Measurements from ENCODE around the gene PRELID3B. TPM values are rescaled to one million over a fixed set of nuclear protein-coding genes. Genes with fewer than 3 reads are reported as not detected.

Gene PRELID3B
- total RNA-seq, 1 donor from 2014 or later: 123 TPM

- H3K9me3 Mint-ChIP-seq: no peaks in the 10 kb centered on the region
- no peak overlapping the region for H3K4me3 Mint-ChIP-seq
- no peak for DNase-seq
- H3K27me3 Mint-ChIP-seq: peaks cover 43% of the 10 kb centered on the region
- intact Hi-C loops (cut with micrococcal nuclease): no loop called here
- H3K27ac Mint-ChIP-seq: no peak overlapping the region
- no peaks in the 10 kb centered on the region for H3K36me3 Mint-ChIP-seq (ENCODE audit: low read depth)
- peaks cover 3% of the 10 kb centered on the region for H3K4me1 Mint-ChIP-seq
These were observed 26.4 kb upstream of the PRELID3B start for GRCh38 chr20:59069026-59069425.

DNA sequence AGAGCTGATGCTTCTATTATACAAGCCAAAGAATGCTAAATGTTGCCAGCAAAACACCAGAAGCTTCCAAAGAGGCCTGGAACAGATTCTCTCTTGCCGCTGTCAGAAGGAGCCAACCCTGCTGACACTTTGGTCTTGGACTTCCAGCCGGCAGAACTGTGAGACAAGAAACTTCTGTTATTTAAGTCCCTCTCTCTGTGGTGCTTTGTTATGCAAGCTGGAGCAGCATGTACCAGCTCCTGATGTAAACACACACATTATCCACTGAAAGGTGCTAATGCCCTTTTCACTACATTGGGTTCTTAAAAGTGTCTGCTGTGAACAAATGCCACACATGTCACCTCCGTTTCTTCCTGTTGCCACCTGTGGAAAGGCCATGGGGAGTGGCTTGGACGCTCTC is 25.9 kb upstream of the PRELID3B start:
- no peak overlapping the region for H3K4me3 Mint-ChIP-seq
- H3K36me3 Mint-ChIP-seq (ENCODE audit: low read depth): no peaks in the 10 kb centered on the region
- H3K27ac Mint-ChIP-seq: no peak overlapping the region
- intact Hi-C loops (cut with micrococcal nuclease): no loop called here
- peaks cover 43% of the 10 kb centered on the region for H3K27me3 Mint-ChIP-seq
- H3K4me1 Mint-ChIP-seq: peaks cover 3% of the 10 kb centered on the region
- H3K9me3 Mint-ChIP-seq: no peaks in the 10 kb centered on the region
- DNase-seq: no peak

DNA sequence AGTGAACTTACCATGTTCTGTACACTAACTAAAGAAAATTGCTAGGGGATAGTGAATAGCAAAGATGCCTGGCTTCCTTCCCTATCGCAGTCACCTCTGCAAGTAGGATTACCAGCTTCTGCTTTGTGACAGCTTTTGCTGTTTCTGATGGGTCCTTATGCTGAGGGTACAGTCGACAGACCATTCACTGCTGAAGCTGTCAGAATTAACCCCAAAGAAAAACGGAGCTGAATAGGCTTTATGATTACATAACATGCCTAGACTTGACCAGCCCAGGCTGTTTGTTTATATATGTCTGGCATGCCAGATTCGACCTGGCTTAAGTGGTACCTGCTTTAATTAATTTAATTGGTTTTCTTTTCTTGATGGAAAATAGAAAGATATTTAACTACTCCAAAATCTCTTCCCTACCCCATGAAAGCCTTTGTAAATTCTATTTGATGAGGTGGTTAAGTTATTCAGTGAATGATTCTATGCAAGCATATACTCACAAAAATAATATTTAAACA is 21.7 kb upstream of the PRELID3B start:
- Mint-ChIP-seq H3K27me3 (peaks cover 45% of the 10 kb centered on the region), H3K4me1 (peaks cover 3% of the 10 kb centered on the region), H3K4me3 (no peak overlapping the region), H3K9me3 (no peaks in the 10 kb centered on the region), H3K36me3 (ENCODE audit: low read depth) (no peaks in the 10 kb centered on the region), H3K27ac (no peak overlapping the region)
- no peak for DNase-seq
- intact Hi-C loops (cut with micrococcal nuclease): no loop called here

DNA sequence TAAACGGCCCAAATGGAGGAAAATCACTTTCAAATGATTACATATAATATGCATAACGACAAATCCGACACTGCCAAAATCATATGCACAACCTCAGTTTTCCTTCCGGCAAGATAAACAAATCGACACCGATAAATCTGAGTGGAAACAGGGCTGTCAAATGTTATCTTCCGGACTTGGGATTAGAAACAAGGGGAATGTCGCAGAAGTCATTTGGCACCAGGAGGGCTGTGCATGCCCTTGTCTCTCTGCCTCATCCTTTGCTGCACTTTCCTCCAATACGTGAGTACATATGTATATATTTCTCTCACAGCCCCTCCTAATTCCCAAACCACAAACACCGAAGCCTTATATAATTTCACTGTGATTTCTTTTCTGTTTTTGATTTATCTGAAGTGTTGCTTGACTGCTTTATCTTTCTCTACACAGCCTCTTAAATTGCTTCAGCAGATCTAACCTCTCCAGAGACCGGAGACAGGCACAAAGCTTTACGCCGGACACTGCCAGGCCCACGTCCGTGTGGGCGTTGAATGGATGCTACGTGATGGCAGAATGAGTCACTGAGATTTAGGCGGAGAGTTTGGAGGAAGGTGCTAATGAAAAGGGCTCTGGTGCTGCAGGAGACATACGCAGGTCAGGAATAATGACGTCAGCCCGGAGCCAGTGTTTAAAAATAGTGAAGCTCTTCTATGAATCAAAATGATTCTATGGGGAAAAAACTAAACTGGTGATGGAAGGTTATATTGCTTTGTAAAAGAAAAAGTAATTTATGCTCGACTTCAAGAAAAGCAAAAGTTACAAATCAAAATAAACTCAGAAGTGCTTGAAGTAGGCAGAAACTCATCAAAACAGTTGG is 21.0 kb upstream of the PRELID3B start:
- no peaks in the 10 kb centered on the region for H3K9me3 Mint-ChIP-seq
- H3K27me3 Mint-ChIP-seq: peaks cover 40% of the 10 kb centered on the region
- intact Hi-C loops (cut with micrococcal nuclease): no loop called here
- peak; percentile 50 for DNase-seq
- H3K4me1 Mint-ChIP-seq: peaks cover 3% of the 10 kb centered on the region
- no peaks in the 10 kb centered on the region for H3K36me3 Mint-ChIP-seq (ENCODE audit: low read depth)
- no peak overlapping the region for H3K4me3 Mint-ChIP-seq
- no peak overlapping the region for H3K27ac Mint-ChIP-seq

GRCh38 chr20:59062081-59062480 is 19.5 kb upstream of the PRELID3B start:
- Mint-ChIP-seq H3K27me3 (peaks cover 31% of the 10 kb centered on the region), H3K4me3 (no peak overlapping the region), H3K4me1 (peaks cover 3% of the 10 kb centered on the region), H3K9me3 (no peaks in the 10 kb centered on the region), H3K27ac (no peak overlapping the region), H3K36me3 (ENCODE audit: low read depth) (no peaks in the 10 kb centered on the region)
- intact Hi-C loops (cut with micrococcal nuclease): no loop called here
- peak; percentile 45 for DNase-seq

- intact Hi-C loops (cut with micrococcal nuclease): no loop called here
- Mint-ChIP-seq H3K27me3 (peaks cover 42% of the 10 kb centered on the region), H3K9me3 (no peaks in the 10 kb centered on the region), H3K4me3 (no peak overlapping the region), H3K36me3 (ENCODE audit: low read depth) (no peaks in the 10 kb centered on the region), H3K4me1 (no peaks in the 10 kb centered on the region), H3K27ac (no peak overlapping the region)
- peak; percentile 61 for DNase-seq
These were observed 12.7 kb upstream of the PRELID3B start for GRCh38 chr20:59055302-59055701.

- no peaks in the 10 kb centered on the region for H3K36me3 Mint-ChIP-seq (ENCODE audit: low read depth)
- H3K27me3 Mint-ChIP-seq: peaks cover 38% of the 10 kb centered on the region
- H3K27ac Mint-ChIP-seq: no peak overlapping the region
- peaks cover 9% of the 10 kb centered on the region for H3K4me1 Mint-ChIP-seq
- peak; percentile 53 for DNase-seq
- intact Hi-C loops (cut with micrococcal nuclease): no loop called here
- no peak overlapping the region for H3K4me3 Mint-ChIP-seq
- no peaks in the 10 kb centered on the region for H3K9me3 Mint-ChIP-seq
These were observed 9.1 kb upstream of the PRELID3B start for GRCh38 chr20:59051666-59052185.

DNA sequence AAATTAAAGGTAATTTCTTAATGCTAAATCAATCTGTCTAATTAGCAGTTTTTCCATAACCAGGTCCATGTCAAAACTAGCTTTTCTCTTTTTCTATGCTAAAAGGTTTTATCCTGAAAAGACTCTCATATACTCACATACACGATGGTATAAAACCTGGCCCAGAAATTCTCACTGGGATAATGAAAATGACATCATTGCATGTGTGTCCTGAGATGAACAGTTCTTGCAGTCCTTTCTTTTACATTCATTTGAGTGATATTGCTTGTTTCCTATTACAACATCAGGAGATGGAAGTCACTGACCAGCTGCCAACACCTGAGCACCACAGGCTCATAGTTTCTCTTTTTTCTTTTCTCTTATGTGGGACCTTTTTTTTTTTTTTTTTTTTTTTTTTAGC is 7.9 kb upstream of the PRELID3B start:
- Mint-ChIP-seq H3K4me3 (no peak overlapping the region), H3K9me3 (no peaks in the 10 kb centered on the region), H3K27ac (no peak overlapping the region), H3K4me1 (peaks cover 10% of the 10 kb centered on the region), H3K27me3 (peaks cover 31% of the 10 kb centered on the region), H3K36me3 (ENCODE audit: low read depth) (no peaks in the 10 kb centered on the region)
- intact Hi-C loops (cut with micrococcal nuclease): no loop called here
- DNase-seq: peak; percentile 23

- Mint-ChIP-seq H3K9me3 (no peaks in the 10 kb centered on the region), H3K4me3 (no peak overlapping the region), H3K4me1 (peaks cover 14% of the 10 kb centered on the region), H3K27me3 (peaks cover 21% of the 10 kb centered on the region), H3K27ac (no peak overlapping the region), H3K36me3 (ENCODE audit: low read depth) (no peaks in the 10 kb centered on the region)
- DNase-seq: no peak
- intact Hi-C loops (cut with micrococcal nuclease): loop anchor here (2.0 to 10.0 kb wide), 3 partner anchors 26 to 1654 kb away; partner anchors contain the start of genes RBM38 and ZNF831
These were observed 6.1 kb upstream of the PRELID3B start for GRCh38 chr20:59048681-59049030.

DNA sequence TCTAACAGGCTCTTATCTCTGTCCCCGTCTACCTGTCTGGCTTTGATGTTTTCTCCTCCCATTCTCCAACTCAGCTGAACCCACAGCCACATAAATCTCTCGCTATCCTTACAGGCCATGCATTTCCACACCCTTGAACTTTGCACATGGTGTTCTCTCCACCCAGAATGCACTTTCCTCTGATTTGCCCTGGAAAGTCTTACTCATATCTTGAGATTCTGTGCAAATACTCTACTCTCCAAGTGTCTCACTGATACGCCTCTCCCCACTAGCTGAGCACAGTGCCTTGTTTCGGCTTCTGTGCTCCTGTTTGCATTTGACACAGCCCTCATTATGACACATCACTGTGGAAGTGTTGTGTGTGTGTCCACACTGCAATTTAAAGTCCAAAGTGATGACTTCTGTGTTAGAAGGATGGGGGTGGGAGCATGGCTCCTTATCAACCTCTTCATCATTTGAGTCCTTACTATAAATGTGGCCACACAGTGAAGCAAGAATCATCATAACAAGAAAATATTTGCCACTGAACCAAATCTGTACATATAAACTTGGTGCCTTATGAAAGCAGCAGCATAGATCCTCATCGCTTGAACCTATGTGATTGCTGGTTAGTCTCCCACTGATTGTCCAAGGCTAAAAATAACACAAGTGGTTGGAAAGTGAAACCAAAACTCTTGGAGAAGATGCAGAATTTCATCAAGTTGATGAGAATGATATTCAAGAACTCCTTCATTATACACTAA is 5.5 kb upstream of the PRELID3B start:
- Mint-ChIP-seq H3K27me3 (peaks cover 16% of the 10 kb centered on the region), H3K27ac (peak overlapping the region; percentile 26), H3K36me3 (ENCODE audit: low read depth) (no peaks in the 10 kb centered on the region), H3K4me3 (no peak overlapping the region), H3K9me3 (no peaks in the 10 kb centered on the region), H3K4me1 (peaks cover 20% of the 10 kb centered on the region)
- intact Hi-C loops (cut with micrococcal nuclease): loop anchor here (2.0 to 10.0 kb wide), 3 partner anchors 27 to 1653 kb away; partner anchors contain the start of genes RBM38 and ZNF831
- DNase-seq: peak; percentile 56

- peaks cover 1% of the 10 kb centered on the region for H3K36me3 Mint-ChIP-seq (ENCODE audit: low read depth)
- peaks cover 22% of the 10 kb centered on the region for H3K4me1 Mint-ChIP-seq
- no peak overlapping the region for H3K4me3 Mint-ChIP-seq
- H3K27ac Mint-ChIP-seq: no peak overlapping the region
- H3K9me3 Mint-ChIP-seq: no peaks in the 10 kb centered on the region
- intact Hi-C loops (cut with micrococcal nuclease): loop anchor here (5.0 to 10.0 kb wide), 2 partner anchors 115 to 1652 kb away; partner anchors contain the start of genes RBM38 and ZNF831
- H3K27me3 Mint-ChIP-seq: peaks cover 11% of the 10 kb centered on the region
- DNase-seq: no peak
These were observed 4.3 kb upstream of the PRELID3B start for GRCh38 chr20:59046862-59047261.

- peaks cover 18% of the 10 kb centered on the region for H3K36me3 Mint-ChIP-seq (ENCODE audit: low read depth)
- no peaks in the 10 kb centered on the region for H3K9me3 Mint-ChIP-seq
- peaks cover 39% of the 10 kb centered on the region for H3K4me1 Mint-ChIP-seq
- intact Hi-C loops (cut with micrococcal nuclease): loop anchor here (5.0 to 10.0 kb wide), 3 partner anchors 118 to 1650 kb away; partner anchors contain the start of genes RBM38 and ZNF831
- no peak overlapping the region for H3K4me3 Mint-ChIP-seq
- peak; percentile 53 for DNase-seq
- H3K27ac Mint-ChIP-seq: no peak overlapping the region
- no peaks in the 10 kb centered on the region for H3K27me3 Mint-ChIP-seq
These were observed 2.2 kb upstream of the PRELID3B start for GRCh38 chr20:59044796-59045195.

GRCh38 chr20:59044295-59044694 is 1.7 kb upstream of the PRELID3B start:
- Mint-ChIP-seq H3K27me3 (no peaks in the 10 kb centered on the region), H3K9me3 (no peaks in the 10 kb centered on the region), H3K4me3 (no peak overlapping the region), H3K36me3 (ENCODE audit: low read depth) (peaks cover 21% of the 10 kb centered on the region), H3K4me1 (peaks cover 42% of the 10 kb centered on the region), H3K27ac (no peak overlapping the region)
- peak; percentile 50 for DNase-seq
- intact Hi-C loops (cut with micrococcal nuclease): loop anchor here (5.0 to 10.0 kb wide), 2 partner anchors 178 to 1649 kb away; partner anchors contain the start of gene RBM38
